Measurements from ENCODE around the gene PPP2R5E.
"Not testable (repeated sequence)": the region's sequence is repeated elsewhere in the genome, so short reads cannot be mapped to it uniquely, and the experiment has no call there.

The PPP2R5E gene

DNA sequence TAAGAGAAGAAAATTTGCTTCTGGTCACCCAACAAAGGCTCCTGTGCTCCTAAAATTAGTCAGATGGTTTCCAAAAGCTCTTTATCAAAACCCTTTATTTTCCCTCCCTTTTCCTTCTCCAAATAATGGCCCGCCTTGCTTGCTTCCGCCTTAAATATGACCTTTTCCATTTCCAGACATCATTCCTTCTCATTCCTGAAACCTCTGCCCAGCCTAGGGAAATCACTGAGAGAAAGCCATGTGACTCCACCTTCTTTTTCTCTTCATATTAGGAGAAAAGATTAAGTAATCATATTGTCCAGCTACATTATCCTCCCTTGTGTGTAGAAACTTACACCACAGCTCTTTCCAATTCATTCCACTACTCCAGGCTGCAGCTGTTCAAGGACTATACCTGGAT is 148.7 kb downstream of the PPP2R5E start:
- Mint-ChIP-seq H3K36me3 (ENCODE audit: insufficient read depth) (peaks cover 52% of the 10 kb centered on the region), H3K4me3 (no peak overlapping the region), H3K27me3 (no peaks in the 10 kb centered on the region), H3K9me3 (peaks cover 0 to 2% of the 10 kb centered on the region in 2 donors), H3K27ac (peak overlapping the region; percentile 64 to 74), H3K4me1 (ENCODE audit: low read depth in 2 of 2) (peaks cover 0 to 4% of the 10 kb centered on the region in 2 donors)
- ATAC-seq (replicated peaks) (no peak), DNase-seq (no peak)

- Mint-ChIP-seq H3K4me1 (ENCODE audit: low read depth in 2 of 2) (peaks cover 0 to 4% of the 10 kb centered on the region in 2 donors), H3K36me3 (ENCODE audit: insufficient read depth) (peaks cover 52% of the 10 kb centered on the region), H3K27ac (no peak overlapping the region), H3K4me3 (no peak overlapping the region), H3K9me3 (no peaks in the 10 kb centered on the region), H3K27me3 (no peaks in the 10 kb centered on the region)
- DNase-seq (no peak), ATAC-seq (replicated peaks) (no peak)
Measured at GRCh38 chr14:63393012-63393411, 150.2 kb downstream of the PPP2R5E start.

DNA sequence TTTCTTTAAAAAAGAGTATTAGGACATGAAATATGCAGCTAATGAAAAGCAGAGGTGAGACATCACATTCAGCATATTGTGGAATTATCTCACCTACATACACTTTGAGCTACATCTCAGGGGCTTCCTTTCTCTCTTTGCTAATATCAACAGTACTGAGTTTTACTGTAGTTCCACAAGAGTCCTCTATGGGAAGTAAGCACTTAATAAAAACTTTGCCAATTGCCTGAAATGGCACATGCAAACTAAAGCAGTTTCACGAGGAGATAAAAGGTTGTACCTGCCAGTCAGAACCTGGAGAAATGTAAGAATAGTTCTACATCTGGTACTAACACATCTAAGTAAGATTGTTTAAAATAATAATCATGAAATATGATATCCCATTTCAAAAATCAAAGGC is 150.9 kb downstream of the PPP2R5E start:
- Mint-ChIP-seq H3K4me3 (no peak overlapping the region), H3K27me3 (no peaks in the 10 kb centered on the region), H3K27ac (no peak overlapping the region), H3K36me3 (ENCODE audit: insufficient read depth) (peaks cover 53% of the 10 kb centered on the region), H3K9me3 (no peaks in the 10 kb centered on the region), H3K4me1 (ENCODE audit: low read depth in 2 of 2) (peaks cover 0 to 4% of the 10 kb centered on the region in 2 donors)
- ATAC-seq (replicated peaks) (no peak), DNase-seq (no peak)

DNA sequence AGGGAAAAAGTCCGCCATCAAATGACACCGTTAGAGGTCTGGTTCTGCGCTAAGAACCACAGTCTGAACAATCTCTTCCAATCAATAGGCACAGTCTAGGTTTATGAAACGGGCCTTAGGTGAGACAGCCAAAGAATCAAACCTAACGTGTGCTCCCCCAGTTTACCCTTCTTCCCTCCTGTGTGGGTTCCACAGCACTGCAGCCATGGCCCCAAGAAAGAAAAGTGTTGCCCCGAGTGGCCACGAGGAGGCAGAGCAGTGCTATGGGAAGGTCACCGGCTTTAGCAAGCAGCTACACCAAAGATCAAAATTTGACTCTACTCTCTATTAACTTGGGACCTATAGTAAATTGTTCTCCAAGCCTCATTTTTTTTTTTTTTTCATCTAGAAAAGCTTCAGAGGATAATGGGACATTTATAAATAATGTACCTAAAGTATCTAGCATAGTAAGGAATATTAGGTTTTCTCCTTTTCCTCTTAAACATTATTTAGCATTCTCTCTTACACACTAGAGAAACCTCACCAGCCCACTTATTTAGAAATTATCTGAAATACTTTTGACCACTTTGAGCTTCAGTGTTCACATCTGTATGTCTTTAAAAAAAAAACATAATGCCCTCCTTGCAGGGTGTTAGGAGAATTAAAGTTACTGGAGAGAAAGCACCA is 154.3 kb downstream of the PPP2R5E start:
- peak overlapping the region; percentile 49 to 75 for H3K27ac Mint-ChIP-seq
- DNase-seq (peak; percentile 16 to 55 (median 40)), ATAC-seq (replicated peaks) (peak; percentile 69)
- H3K27me3 Mint-ChIP-seq: no peaks in the 10 kb centered on the region
- H3K36me3 Mint-ChIP-seq (ENCODE audit: insufficient read depth): peaks cover 52% of the 10 kb centered on the region
- peaks cover 5% of the 10 kb centered on the region in 2 donors for H3K4me1 Mint-ChIP-seq (ENCODE audit: low read depth in 2 of 2)
- no peak overlapping the region for H3K4me3 Mint-ChIP-seq
- no peaks in the 10 kb centered on the region for H3K9me3 Mint-ChIP-seq

DNA sequence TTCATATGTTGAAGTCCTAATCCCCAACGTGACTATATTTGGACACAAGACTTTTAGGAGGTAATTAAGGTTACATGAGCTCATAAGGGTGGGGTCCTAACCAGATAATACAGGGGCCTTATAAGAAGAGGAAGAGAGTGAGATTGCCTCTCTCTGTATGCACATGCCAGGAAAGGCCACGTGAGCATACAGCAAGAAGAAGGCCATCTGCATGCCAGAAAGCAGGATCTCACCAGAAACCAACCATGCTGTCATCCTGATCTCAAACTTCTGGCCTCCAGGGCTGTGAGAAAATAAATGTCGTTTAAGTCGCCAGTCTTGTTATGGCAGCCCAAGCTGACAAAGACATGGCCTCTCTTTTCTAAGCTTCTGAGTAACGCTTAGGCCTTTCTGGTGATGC is 155.5 kb downstream of the PPP2R5E start:
- ATAC-seq (replicated peaks) (no peak), DNase-seq (no peak)
- Mint-ChIP-seq H3K4me1 (ENCODE audit: low read depth in 2 of 2) (peaks cover 8 to 10% of the 10 kb centered on the region in 2 donors), H3K4me3 (no peak overlapping the region), H3K27ac (peak overlapping the region in 1 of 2 donors; percentile 49), H3K9me3 (no peaks in the 10 kb centered on the region), H3K27me3 (no peaks in the 10 kb centered on the region), H3K36me3 (ENCODE audit: insufficient read depth) (peaks cover 45% of the 10 kb centered on the region)

DNA sequence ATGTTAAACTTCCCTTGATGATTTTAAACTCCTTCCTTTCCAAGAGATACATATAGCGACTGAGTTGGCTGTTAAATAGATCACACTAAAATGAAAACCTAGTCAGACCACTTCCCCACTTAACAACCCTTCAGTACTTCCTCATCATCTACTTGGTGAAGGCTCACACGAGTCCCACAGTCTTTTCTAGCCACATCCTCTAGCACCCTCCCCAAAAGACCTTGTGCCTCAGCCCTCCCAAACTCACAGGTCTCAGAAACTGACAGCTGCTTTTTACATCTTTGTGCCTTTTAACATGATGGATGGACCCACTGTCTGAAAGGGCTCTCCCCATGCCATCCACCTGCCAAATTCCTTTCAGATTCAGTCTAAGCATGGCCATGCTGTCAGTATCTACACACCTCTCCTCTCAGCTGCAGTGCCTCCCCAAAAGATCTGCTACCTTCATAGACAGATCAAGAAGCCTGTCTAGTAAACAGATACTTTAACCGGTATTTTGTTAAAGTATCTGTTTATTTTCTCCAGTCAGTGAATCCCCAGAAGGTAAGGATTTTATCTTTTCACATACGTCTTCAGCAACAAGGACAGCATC is 159.3 kb downstream of the PPP2R5E start:
- Mint-ChIP-seq H3K4me1 (ENCODE audit: low read depth in 2 of 2) (peaks cover 8 to 10% of the 10 kb centered on the region in 2 donors), H3K27ac (peak overlapping the region; percentile 76 to 82), H3K36me3 (ENCODE audit: insufficient read depth) (peaks cover 46% of the 10 kb centered on the region), H3K4me3 (peak overlapping the region; percentile 17 to 35), H3K27me3 (no peaks in the 10 kb centered on the region), H3K9me3 (no peaks in the 10 kb centered on the region)
- DNase-seq (peak; percentile 1 to 16 (median 2)), ATAC-seq (replicated peaks) (peak; percentile 97)

DNA sequence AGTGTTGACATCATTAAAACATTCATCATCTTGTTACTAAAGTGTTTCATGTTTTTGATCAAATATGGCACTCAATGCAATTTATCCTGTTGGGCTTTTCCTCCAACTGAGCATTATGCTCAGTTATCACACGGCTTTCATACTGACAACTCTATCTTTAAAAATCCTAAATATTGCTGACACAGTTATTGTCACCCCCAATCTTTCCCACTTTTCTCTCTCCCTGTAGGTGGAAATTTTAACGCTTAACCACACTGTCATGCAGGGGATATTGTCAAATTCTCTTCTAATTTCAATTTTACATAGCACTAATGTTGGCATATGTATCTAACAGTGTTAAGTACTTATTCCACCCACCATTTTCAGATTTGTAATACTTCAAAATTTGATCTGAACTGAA is 164.7 kb downstream of the PPP2R5E start:
- no peaks in the 10 kb centered on the region for H3K27me3 Mint-ChIP-seq
- H3K27ac Mint-ChIP-seq: no peak overlapping the region
- no peak overlapping the region for H3K4me3 Mint-ChIP-seq
- peaks cover 54% of the 10 kb centered on the region for H3K36me3 Mint-ChIP-seq (ENCODE audit: insufficient read depth)
- DNase-seq: no peak
- ATAC-seq (replicated peaks): no peak
- H3K4me1 Mint-ChIP-seq (ENCODE audit: low read depth in 2 of 2): no peaks in the 10 kb centered on the region
- no peaks in the 10 kb centered on the region for H3K9me3 Mint-ChIP-seq

DNA sequence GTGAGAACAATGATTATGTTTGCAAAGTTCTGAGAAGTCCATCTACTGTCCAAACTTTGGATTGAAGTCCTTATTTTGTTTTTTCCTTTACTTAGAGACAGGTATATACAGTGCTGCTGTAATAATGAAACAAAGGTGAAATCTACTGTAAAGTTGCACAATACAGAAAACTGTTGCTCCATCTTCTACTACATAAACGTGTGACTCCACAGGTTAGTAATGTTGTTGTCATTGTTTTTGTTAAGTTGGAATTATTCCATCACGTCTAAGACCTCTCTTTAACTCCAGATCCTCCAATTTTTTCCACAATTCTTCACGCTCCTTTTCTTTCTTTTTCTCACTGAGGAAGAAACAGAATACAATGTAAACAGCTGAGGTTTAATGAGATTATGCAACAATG is 167.4 kb downstream of the PPP2R5E start:
- H3K4me3 Mint-ChIP-seq: no peak overlapping the region
- ATAC-seq (replicated peaks): no peak
- H3K27ac Mint-ChIP-seq: no peak overlapping the region
- no peaks in the 10 kb centered on the region for H3K9me3 Mint-ChIP-seq
- H3K4me1 Mint-ChIP-seq (ENCODE audit: low read depth in 2 of 2): no peaks in the 10 kb centered on the region
- H3K36me3 Mint-ChIP-seq (ENCODE audit: insufficient read depth): peaks cover 44% of the 10 kb centered on the region
- no peaks in the 10 kb centered on the region for H3K27me3 Mint-ChIP-seq
- no peak for DNase-seq

GRCh38 chr14:63371613-63372012 is 171.6 kb downstream of the PPP2R5E start:
- not testable (repeated sequence) for H3K27me3 Mint-ChIP-seq; H3K9me3 Mint-ChIP-seq; ATAC-seq (replicated peaks); H3K4me1 Mint-ChIP-seq (ENCODE audit: low read depth in 2 of 2); H3K4me3 Mint-ChIP-seq; DNase-seq
- Mint-ChIP-seq H3K36me3 (ENCODE audit: insufficient read depth) (peaks cover 28% of the 10 kb centered on the region), H3K27ac (peak overlapping the region in 1 of 2 donors; percentile 3)

DNA sequence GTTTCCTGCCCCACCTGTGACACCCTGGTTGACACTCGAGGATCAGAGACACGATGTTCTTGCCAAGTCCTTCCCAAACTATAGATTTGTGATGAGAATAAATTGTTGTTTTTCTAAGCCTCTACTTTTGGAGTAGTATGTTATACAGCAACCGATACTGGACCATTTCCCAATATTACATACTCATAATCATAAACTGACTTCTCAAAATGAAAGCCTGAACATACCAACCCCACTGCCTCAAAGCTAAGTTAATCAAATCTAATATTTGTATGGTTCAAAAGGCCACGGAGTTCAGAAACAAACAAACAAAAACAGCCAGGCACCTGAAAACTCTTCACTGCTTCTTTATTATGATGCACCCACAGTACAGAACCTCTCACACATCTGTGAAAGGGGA is 172.1 kb downstream of the PPP2R5E start:
- DNase-seq: no peak
- no peak overlapping the region for H3K4me3 Mint-ChIP-seq

GRCh38 chr14:63367742-63368364 is 175.3 kb downstream of the PPP2R5E start:
- peaks cover 0 to 4% of the 10 kb centered on the region in 2 donors for H3K27me3 Mint-ChIP-seq
- peaks cover 0 to 9% of the 10 kb centered on the region in 2 donors for H3K9me3 Mint-ChIP-seq
- ATAC-seq (replicated peaks) (no peak), DNase-seq (no peak)
- no peaks in the 10 kb centered on the region for H3K36me3 Mint-ChIP-seq (ENCODE audit: insufficient read depth)
- no peaks in the 10 kb centered on the region for H3K4me1 Mint-ChIP-seq (ENCODE audit: low read depth in 2 of 2)
- no peak overlapping the region for H3K27ac Mint-ChIP-seq
- H3K4me3 Mint-ChIP-seq: no peak overlapping the region

More for the DNA sequence above, 172.1 kb downstream of the PPP2R5E start:
- Mint-ChIP-seq H3K36me3 (ENCODE audit: insufficient read depth) (peaks cover 24% of the 10 kb centered on the region), H3K27ac (no peak overlapping the region), H3K9me3 (no peaks in the 10 kb centered on the region), H3K27me3 (no peaks in the 10 kb centered on the region), H3K4me1 (ENCODE audit: low read depth in 2 of 2) (no peaks in the 10 kb centered on the region)
- no peak for ATAC-seq (replicated peaks)

- Mint-ChIP-seq H3K4me3 (no peak overlapping the region), H3K27ac (no peak overlapping the region), H3K36me3 (ENCODE audit: insufficient read depth) (no peaks in the 10 kb centered on the region), H3K4me1 (ENCODE audit: low read depth in 2 of 2) (no peaks in the 10 kb centered on the region), H3K27me3 (peaks cover 14 to 16% of the 10 kb centered on the region in 2 donors), H3K9me3 (peaks cover 0 to 9% of the 10 kb centered on the region in 2 donors)
- DNase-seq: no peak
- no peak for ATAC-seq (replicated peaks)
Measured at GRCh38 chr14:63362389-63362819, 180.8 kb downstream of the PPP2R5E start.

DNA sequence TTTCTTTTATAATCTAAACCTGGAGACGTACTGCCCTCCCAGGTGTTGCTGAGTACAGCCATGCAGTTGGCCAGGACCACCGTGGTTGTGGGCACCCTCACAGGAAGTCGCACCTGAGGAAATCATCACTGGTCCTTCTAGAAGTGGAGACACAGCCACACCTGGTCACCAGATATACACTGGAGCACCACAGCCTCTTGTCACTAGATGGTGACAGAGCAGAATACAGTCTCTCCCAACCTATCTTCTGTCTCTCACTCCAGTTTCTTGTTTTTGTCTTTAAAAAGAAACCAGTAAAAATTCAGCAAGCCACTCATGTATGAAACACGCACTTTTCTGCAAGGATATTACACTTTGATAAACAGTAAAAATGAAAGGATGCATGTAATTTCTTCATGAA is 181.4 kb downstream of the PPP2R5E start:
- no peaks in the 10 kb centered on the region for H3K4me1 Mint-ChIP-seq (ENCODE audit: low read depth in 2 of 2)
- no peak overlapping the region for H3K27ac Mint-ChIP-seq
- no peak for DNase-seq
- H3K27me3 Mint-ChIP-seq: peaks cover 14 to 17% of the 10 kb centered on the region in 2 donors
- H3K36me3 Mint-ChIP-seq (ENCODE audit: insufficient read depth): no peaks in the 10 kb centered on the region
- no peak overlapping the region for H3K4me3 Mint-ChIP-seq
- peaks cover 0 to 9% of the 10 kb centered on the region in 2 donors for H3K9me3 Mint-ChIP-seq
- ATAC-seq (replicated peaks): no peak

GRCh38 chr14:63357841-63358240 is 185.3 kb downstream of the PPP2R5E start:
- ATAC-seq (replicated peaks) (no peak), DNase-seq (no peak)
- Mint-ChIP-seq H3K9me3 (no peaks in the 10 kb centered on the region), H3K4me3 (no peak overlapping the region), H3K27ac (no peak overlapping the region), H3K27me3 (peaks cover 14 to 18% of the 10 kb centered on the region in 2 donors), H3K4me1 (ENCODE audit: low read depth in 2 of 2) (no peaks in the 10 kb centered on the region), H3K36me3 (ENCODE audit: insufficient read depth) (no peaks in the 10 kb centered on the region)

Data from effector memory CD8-positive, alpha-beta T cell (primary cell).